HG03571 (cell line): ENCODE measurements around the gene WSB1.
"Not testable (repeated sequence)": the region's sequence is repeated elsewhere in the genome, so short reads cannot be mapped to it uniquely, and the experiment has no call there.

Source experiments
- ATAC-seq: cut with Tn5 transposase; IDR thresholded peaks from one replicate; pipeline ENCODE4 v1.9.1; 2021; ENCODE audit not compliant: unreplicated experiment

WSB1 gene

DNA sequence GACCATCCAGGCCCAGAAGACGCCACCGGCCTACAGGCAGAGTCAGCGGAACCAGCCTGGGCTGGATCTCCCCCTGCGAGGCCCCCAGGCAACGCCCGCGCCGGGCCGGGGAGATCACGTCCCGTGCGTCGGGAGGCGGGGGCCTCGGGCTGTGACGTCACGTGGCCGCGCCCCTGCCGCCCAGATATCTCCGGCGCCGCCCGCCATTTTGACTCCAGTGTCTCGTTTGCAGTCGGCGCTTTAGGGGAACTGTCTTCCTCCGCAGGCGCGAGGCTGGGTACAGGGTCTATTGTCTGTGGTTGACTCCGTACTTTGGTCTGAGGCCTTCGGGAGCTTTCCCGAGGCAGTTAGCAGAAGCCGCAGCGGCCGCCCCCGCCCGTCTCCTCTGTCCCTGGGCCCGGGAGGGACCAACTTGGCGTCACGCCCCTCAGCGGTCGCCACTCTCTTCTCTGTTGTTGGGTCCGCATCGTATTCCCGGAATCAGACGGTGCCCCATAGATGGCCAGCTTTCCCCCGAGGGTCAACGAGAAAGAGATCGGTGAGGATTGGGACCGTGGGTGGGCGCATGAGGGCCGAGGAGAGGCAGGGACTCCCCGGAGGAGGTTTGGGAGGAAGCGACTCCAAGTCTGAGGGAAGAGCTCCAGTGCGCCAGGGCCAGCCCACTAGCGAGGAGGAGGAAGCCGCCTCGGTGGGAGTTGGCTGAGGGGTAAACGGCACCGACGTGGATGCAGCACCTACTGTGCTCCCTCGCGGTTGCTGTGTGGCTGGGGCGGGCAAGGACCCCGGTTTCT, at the start of gene WSB1:
WSB1 (plus strand) TSS at position 217 of the 791 bp plus-strand sequence; CDS start at position 499, 282 bp downstream.
- peak; percentile 78 for ATAC-seq

DNA sequence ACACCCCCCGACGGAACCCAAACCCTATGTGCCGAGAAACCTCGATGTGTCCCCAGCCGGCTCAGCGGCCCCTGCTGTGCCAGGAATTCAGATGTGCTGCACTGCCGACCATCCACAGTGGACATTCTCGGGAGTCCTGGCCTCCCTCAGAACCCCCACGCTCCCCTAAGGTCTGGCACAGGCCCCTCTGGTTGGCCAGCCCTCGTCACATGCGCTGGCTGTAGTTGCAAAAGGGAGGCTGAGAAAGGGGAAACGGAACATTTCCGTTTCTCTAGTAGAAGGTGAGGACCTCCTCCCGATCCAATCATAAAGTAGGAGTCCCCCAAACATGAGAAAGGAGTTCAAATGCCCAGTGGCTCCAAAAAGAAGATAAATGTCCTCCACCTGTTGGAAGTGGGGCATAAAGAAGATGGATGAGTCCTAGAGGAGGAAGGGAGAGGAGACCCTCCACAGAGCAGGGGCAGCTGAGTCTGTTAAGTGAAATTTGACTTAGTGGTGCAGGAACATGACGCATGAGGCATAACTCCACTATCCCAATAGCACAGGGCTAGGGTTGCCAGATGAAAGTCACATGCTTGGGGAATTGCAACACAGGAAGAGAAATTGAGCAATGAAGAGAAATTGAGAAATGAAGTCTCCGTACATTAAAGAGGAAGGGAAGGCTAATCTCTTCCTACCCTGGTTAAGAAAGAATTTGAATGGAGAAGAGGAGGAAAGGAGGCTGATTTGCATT, 49.3 kb upstream of the WSB1 start:
- ATAC-seq = no peak

- peak; percentile 73 for ATAC-seq
Observed at GRCh38 chr17:27245230-27245696, 48.7 kb upstream of the WSB1 start.

DNA sequence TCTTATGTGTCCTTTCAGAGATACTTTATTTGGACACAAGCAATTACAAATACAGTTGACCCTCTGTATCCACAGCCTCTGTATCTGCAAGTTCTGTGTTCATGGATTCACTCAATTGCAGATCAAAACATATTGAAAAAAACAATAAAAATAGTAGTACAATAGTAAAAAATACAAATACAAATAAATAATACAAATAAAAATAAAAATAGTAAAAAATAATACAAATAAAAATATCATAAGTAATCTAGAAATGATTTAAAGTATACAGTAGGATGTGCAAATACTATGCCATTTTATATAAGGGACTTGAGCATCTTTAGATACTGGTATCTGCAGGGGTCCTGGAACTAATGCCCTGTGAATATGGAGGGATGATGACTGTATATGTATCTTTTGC, 47.4 kb upstream of the WSB1 start:
- ATAC-seq = no peak

GRCh38 chr17:27247071-27247957, 46.6 kb upstream of the WSB1 start:
- ATAC-seq = no peak

GRCh38 chr17:27247958-27248342, 46.0 kb upstream of the WSB1 start:
- ATAC-seq = no peak

DNA sequence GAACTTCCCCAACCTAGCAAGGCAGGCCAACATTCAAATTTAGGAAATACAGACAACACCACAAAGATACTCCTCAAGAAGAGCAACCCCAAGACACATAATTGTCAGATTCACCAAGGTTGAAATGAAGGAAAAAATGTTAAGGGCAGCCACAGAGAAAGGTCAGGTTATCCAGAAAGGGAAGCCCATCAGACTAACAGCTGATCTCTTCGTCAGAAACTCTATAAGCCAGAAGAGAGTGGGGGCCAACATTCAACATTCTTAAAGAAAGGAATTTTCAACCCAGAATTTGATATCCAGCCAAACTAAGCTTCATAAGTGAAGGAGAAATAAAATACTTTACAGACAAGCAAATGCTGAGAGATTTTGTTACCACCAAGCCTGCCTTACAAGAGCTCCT, 43.1 kb upstream of the WSB1 start:
- ATAC-seq = not testable (repeated sequence)

DNA sequence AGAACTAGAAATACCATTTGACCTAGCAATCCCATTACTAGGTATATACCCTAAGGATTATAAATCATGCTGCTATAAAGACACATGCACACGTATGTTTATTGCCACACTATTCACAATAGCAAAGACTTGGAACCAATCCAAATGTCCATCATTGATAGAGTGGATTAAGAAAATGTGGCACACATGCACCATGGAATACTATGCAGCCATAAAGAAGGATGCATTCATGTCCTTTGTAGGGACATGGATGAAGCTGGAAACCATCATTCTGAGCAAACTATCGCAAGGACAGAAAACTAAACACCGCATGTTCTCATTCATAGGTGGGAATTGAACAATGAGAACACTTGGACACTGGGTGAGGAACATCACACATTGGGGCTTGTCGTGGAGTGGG, 39.1 kb upstream of the WSB1 start:
- not testable (repeated sequence) for ATAC-seq

DNA sequence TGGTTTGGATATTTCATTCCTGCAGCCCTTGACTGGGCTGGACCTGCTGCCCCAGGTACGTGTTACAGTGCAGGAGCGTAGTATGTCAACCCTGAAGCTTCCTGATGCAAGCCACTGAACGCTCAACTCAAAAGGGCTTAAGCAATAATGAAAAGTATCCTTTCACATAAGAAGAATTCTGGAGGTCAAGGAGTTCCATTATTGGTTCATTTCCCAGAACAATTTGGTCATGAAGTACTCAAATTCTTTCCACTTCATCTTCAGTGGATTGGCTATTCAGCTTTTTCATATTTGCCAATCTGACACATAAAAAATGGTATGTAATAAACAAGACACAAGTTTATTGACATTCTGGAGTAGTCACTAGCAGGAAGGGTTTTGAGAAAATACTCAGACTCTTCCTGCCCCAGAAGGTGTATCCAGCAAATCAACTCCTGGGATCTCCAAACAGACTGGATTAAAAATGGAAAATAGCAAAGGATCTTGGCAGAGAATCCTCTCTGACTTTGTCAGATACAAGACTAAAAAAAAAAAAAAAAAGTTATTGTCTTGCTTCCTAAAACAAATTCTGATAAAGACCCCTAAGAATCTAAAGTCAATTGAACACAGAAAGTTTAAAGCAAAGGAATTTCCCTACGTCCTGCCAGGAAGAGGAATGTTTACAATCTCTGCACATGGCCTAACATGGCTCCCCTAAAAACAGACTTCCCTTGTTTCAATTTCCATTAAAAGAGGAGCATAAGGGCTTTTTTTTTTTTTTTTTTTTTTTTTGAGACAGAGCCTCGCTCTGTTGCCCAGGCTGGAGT, 37.5 kb upstream of the WSB1 start:
- no peak for ATAC-seq

DNA sequence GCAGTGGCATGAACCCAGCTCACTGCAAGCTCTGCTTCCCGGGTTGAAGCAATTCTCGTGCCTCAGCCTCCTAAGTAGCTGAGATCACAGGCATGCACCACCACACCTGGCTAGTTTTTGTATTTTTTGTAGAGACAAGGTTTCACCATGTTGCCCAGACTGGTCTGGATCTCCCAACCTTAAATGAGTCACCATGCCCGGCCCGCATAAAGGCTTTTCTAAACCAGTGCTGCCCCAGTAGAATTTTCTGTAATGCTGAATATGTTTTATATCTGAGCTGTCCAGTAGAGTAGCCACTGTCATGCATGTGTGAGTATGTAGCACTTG, 36.9 kb upstream of the WSB1 start:
- ATAC-seq = no peak

GRCh38 chr17:27259356-27259755, 34.6 kb upstream of the WSB1 start:
- no peak for ATAC-seq

GRCh38 chr17:27263386-27263785, 30.5 kb upstream of the WSB1 start:
- no peak for ATAC-seq

DNA sequence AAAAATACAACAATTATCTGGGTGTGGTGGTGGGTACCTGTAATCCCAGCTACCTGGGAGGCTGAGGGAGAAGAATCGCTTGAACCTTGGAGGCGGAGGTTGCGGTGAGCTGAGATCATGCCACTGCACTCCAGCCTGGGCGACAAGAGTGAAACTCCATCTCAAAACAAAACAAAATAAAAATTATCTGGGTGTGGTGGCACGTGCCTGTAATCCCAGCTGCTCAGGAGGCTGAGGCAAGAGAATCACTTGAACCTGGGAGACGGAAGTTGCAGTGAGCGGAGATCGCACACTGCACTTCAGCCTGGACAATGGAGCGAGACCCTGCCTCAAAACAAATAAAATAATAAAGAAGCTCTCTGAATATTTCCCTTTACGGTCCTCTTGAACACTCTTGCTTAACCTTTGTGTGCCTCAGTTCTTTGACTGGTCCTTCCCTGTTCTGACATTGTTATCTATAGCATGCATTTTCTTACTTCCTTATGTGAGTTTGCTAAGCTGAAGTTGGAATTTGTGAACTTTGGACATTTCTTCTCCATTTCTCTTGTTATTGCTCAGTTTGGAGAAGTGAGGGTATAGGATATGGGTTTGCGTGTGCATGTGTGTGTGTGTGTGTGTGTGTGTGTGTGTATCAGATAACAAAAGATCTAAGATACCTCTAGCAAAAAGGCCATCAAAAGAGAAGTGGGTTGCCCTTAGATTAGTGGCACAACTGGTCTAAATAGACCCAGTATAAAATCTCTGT, 29.7 kb upstream of the WSB1 start:
- no peak for ATAC-seq

GRCh38 chr17:27265333-27265732, 28.6 kb upstream of the WSB1 start:
- no peak for ATAC-seq

DNA sequence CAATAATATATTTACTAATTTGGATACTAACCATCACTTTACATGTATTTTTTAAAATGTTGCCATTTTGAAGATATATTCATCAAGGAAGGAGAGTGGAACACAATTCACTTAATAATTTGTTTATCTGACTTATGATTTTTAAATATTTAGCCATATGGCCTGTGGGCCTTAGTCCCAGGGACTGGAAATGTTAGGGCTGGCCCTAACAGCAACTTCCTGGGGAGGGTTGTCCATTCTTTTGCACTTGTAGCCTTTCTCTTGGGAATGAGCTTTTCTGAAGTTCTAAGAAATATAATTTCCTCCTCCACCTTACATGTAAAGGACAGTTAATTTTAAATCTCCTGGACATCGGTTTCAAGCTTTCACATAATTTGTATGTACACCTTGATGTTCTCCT, 27.7 kb upstream of the WSB1 start:
- no peak for ATAC-seq

GRCh38 chr17:27268394-27269085, 25.4 kb upstream of the WSB1 start:
- ATAC-seq = no peak

DNA sequence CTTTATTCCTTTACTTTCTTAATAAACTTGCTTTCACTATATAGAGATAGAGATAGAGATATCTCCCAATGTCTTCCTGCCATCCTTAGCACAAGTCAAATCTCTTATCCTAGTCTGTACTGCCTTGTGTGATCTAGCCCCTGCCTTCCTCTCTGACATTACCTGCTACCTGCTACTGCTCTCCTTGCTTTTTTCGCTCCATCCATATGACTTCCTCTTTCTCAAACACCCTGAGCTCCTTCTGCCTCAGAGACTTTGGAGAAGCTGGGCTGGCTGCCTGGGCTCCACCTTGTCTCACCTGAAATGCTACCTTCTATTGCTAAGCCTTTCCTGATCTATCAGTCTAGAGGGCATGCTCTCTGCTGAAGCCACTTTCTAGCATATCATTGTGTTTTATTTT, 24.7 kb upstream of the WSB1 start:
- ATAC-seq = no peak

- ATAC-seq = no peak
Observed at GRCh38 chr17:27269974-27270373, 23.9 kb upstream of the WSB1 start.

GRCh38 chr17:27276653-27277156, 17.2 kb upstream of the WSB1 start:
- no peak for ATAC-seq
